GM18868 (cell line): ENCODE measurements around the gene FAXDC2.

Experiments
- ATAC-seq: cut with Tn5 transposase; IDR thresholded peaks from one replicate; pipeline ENCODE4 v1.9.1; 2021; ENCODE audit warnings: mild to moderate bottlenecking, moderate library complexity; ENCODE audit not compliant: unreplicated experiment

Gene FAXDC2

GRCh38 chr5:154802050-154802449, 48.4 kb downstream of the FAXDC2 start:
- ATAC-seq = no peak

GRCh38 chr5:154801083-154801482, 49.3 kb downstream of the FAXDC2 start:
- no peak for ATAC-seq

GRCh38 chr5:154800582-154800981, 49.8 kb downstream of the FAXDC2 start:
- ATAC-seq = no peak

GRCh38 chr5:154797762-154798161, 52.6 kb downstream of the FAXDC2 start:
- no peak for ATAC-seq

- ATAC-seq = no peak
Observed at GRCh38 chr5:154795235-154795596, 55.2 kb downstream of the FAXDC2 start.

GRCh38 chr5:154794525-154795234, 55.7 kb downstream of the FAXDC2 start:
- no peak for ATAC-seq

- ATAC-seq = no peak
Observed at GRCh38 chr5:154793599-154794524, 56.5 kb downstream of the FAXDC2 start.

GRCh38 chr5:154791535-154791934, 58.9 kb downstream of the FAXDC2 start:
- peak; percentile 72 for ATAC-seq

GRCh38 chr5:154788212-154788611, 62.2 kb downstream of the FAXDC2 start:
- no peak for ATAC-seq

GRCh38 chr5:154786414-154786813, 64.0 kb downstream of the FAXDC2 start:
- no peak for ATAC-seq

GRCh38 chr5:154784856-154785255, 65.5 kb downstream of the FAXDC2 start:
- ATAC-seq = no peak

- peak; percentile 84 for ATAC-seq
Observed at GRCh38 chr5:154783774-154784460, 66.5 kb downstream of the FAXDC2 start.

GRCh38 chr5:154782812-154783592, 67.4 kb downstream of the FAXDC2 start:
- ATAC-seq = peak; percentile 8

- ATAC-seq = no peak
Observed at GRCh38 chr5:154782326-154782725, 68.1 kb downstream of the FAXDC2 start.

- peak; percentile 32 for ATAC-seq
Observed at GRCh38 chr5:154780128-154780527, 70.3 kb downstream of the FAXDC2 start.

- ATAC-seq = no peak
Observed at GRCh38 chr5:154779105-154779504, 71.3 kb downstream of the FAXDC2 start.

- ATAC-seq = no peak
Observed at GRCh38 chr5:154778534-154778933, 71.9 kb downstream of the FAXDC2 start.

- ATAC-seq = no peak
Observed at GRCh38 chr5:154776167-154776566, 74.2 kb downstream of the FAXDC2 start.

- no peak for ATAC-seq
Observed at GRCh38 chr5:154773326-154773725, 77.1 kb downstream of the FAXDC2 start.

GRCh38 chr5:154771383-154771901, 79.0 kb downstream of the FAXDC2 start:
- ATAC-seq = no peak
